GM18861 (cell line): ENCODE results near the gene OR2L13.
A peak's percentile ranks its signal among the peaks of the same experiment; 100 is the strongest.
"Not testable (repeated sequence)": the region's sequence is repeated elsewhere in the genome, so short reads cannot be mapped to it uniquely, and the experiment has no call there.

Source experiments
- ATAC-seq: cut with Tn5 transposase; IDR thresholded peaks from one replicate; pipeline ENCODE4 v1.9.1; 2021; ENCODE audit not compliant: unreplicated experiment

OR2L13 gene, protein sequence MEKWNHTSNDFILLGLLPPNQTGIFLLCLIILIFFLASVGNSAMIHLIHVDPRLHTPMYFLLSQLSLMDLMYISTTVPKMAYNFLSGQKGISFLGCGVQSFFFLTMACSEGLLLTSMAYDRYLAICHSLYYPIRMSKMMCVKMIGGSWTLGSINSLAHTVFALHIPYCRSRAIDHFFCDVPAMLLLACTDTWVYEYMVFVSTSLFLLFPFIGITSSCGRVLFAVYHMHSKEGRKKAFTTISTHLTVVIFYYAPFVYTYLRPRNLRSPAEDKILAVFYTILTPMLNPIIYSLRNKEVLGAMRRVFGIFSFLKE

DNA sequence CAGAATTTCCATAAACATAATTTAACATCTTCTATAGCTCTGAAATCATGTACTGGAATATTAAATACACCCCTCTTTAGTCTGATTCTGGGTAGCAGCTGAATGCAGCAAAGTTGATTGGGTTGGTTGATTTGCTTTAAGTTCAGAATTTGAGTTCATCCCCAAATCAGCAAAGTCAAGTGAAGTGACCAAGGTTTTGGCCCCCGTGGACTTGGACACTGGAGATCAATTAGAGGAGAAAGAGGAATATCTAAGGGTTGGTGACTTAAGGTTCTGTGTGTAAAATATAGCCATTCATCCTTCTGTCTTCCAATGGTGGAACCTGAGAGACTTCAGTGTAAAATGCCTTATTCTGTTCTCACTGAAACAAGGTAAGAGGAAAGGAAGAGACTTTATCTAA is at the start of gene OR2L13:
TSS of gene OR2L13 (plus strand) at position 301 of the 400 bp plus-strand sequence. CDS start 4,192 bp downstream, outside the sequence.
- ATAC-seq = no peak

GRCh38 chr1:248045209-248045608 is 49.8 kb upstream of the OR2L13 start:
- peak; percentile 45 for ATAC-seq

DNA sequence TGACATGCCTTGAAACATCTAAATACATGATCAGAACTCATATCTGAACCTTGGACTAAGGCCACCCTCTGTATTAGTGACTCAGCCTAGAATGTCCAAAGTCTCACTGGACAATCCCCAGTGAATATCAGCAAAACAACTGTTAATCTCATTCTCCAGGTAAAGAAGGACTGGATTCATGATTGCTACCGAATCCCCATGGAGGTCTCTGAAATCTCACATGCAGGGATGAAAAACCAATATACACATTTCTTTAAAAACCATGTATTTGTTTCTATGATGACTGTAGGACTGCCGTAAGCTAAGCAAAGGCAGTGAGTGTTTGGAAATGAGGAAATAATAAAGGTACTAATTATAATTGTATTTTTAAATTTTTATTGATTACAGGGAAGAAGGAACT is 48.4 kb upstream of the OR2L13 start, which contains the start of gene OR2L3:
TSS of gene OR2L3 (plus strand) at position 301 of the 400 bp plus-strand sequence. CDS start 13,846 bp downstream, outside the sequence.
- no peak for ATAC-seq

GRCh38 chr1:248047008-248047407 is 48.0 kb upstream of the OR2L13 start:
- no peak for ATAC-seq

DNA sequence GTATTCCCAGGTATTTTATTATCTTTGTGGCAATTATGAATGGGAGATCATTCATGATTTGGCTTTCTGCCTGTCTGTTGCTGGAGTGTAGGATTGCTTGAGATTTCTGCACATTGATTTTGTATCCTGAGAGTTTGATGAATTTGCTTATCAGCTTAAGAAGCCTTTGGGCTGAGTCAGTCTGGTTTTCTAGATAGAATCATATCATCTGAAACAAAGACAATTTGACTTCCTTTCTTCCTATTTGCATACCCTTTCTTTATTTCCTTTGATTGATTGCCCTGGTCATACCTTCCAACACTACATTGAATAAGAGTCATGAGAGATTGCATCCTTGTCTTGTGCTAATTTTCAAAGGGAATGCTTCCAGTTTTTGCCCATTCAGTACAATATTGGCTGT is 40.3 kb upstream of the OR2L13 start:
- ATAC-seq = no peak

DNA sequence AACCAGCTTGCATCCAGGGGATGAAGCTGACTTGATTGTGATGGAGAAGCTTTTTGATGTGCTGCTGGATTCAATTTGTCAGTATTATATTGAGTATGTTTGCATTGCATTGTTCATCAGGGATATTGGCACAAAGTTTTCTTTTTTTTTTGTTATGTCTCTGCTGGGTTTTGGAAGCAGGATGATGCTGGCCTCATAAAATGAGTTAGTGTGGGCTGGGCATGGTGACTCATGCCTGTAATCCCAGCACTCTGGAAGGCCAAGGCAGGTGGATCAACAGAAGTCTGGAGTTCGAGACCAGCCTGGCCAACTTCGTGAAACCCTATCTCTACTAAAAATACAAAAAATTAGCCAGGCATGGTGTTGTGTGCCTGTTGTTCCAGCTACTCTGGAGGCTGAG is 39.7 kb upstream of the OR2L13 start:
- no peak for ATAC-seq

- no peak for ATAC-seq
These were observed 29.9 kb upstream of the OR2L13 start for GRCh38 chr1:248065071-248065470.

GRCh38 chr1:248065604-248066003 is 29.4 kb upstream of the OR2L13 start:
- ATAC-seq = no peak

- not testable (repeated sequence) for ATAC-seq
These were observed 11.1 kb upstream of the OR2L13 start for GRCh38 chr1:248083864-248084263.

DNA sequence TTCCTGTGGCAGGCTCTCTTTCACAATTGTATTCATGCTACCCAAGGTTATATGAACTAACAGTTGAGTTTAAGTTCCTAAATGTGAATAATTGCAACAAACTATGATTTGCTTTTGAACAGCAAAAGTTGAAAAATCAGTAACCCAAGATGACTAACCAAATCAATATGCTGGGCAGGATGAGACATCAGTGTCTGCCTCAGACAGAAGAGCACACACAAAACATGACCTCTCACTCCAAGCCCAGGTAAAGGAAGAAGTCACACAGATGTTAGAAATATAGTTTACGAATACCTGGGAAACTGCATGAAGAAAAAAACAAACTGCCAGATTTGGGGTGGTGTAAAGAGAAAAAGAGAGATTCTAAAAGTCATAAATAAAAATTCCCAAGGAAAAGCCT is 3.5 kb downstream of the OR2L13 start:
- no peak for ATAC-seq

GRCh38 chr1:248102847-248103246 is 7.9 kb downstream of the OR2L13 start:
- ATAC-seq = no peak

GRCh38 chr1:248111157-248111556 is 16.2 kb downstream of the OR2L13 start:
- ATAC-seq = no peak

GRCh38 chr1:248114890-248115289 is 19.9 kb downstream of the OR2L13 start:
- ATAC-seq = no peak

DNA sequence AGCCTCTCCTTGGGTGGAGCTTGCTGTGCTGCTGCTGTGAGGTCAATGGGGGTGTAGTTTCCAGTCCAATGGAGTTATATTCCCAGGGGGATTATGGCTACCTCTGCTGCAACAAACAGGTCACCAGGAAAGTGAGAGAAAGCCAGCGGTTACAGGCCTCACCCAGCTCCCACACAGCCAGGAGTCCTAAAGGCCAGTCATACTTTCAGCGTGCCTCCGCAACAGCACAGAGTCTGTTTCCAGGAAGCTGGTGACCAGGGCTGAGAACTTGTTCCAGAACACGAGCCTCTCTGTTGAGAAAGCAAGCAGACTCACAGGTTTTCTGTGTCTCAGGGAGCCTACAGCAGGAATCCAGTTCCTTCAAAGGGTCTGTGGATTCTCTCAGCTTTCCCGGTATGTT is 32.7 kb downstream of the OR2L13 start:
- ATAC-seq = no peak

DNA sequence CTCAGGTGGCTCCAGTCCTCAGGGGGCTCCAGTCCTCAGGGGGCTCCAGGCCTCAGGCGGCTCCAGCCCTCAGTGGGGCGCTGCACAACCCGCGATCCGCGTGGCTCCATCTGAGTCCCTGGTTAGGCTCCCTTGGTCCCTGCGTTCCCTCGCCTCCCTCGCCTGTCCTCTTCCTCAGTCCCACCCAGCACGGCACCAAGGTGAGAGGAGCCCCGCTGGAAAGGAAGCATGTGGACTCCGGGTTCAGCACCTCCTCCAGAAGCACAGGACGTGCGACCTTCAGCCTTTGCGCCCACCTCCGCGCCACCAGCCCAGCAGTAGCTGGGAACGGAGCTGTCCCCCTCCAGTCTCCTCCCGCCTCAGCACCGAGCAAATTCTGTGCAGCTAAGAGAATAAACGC is 41.8 kb downstream of the OR2L13 start:
- ATAC-seq = no peak

- ATAC-seq = no peak
These were observed 45.9 kb downstream of the OR2L13 start for GRCh38 chr1:248140846-248141245.

DNA sequence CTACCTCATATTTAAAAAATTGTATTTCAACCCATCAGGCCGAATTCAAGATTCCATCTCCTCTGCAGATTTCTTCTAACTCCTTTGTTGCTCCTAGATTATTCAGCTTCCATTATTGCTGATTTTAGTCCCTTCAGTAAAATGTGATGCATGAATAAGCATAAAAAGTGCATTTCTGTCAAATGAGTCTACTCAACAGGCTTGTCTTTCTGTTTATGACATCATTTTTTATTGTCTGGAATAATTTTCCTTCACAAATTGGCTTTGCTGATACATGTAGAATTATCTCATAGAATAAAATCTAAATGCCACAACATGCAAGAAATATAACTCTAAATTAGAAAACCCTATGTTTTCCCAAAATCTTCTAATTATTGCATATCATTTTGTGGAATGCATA is 48.3 kb downstream of the OR2L13 start:
- no peak for ATAC-seq

- ATAC-seq = no peak
These were observed 49.7 kb downstream of the OR2L13 start, which contains the start of gene OR2M5 for GRCh38 chr1:248144513-248145198. TSS of gene OR2M5 (plus strand) at chr1:248145148. CDS start at chr1:248145148, 0 bp downstream.
